Kidney (tissue), 14 donors: ENCODE results near the gene FBXL4. TPM values are rescaled to one million over a fixed set of nuclear protein-coding genes. Genes with fewer than 3 reads are reported as not detected.
A peak's percentile ranks its signal among the peaks of the same experiment; 100 is the strongest.

Experiments used
- DNase-seq, 5 donors: peaks; one replicate each; pipeline ENCODE4 v3.0.0-alpha.2; 2013 to 2020
- FAIRE-seq: peaks from 2 replicates; lab custom pipeline; 2012; peaks lifted over from hg19 to GRCh38; lab: Jason Lieb, UNC
- H3K27ac ChIP-seq, 2 donors: one replicate each; pipeline ENCODE4 v1.7.0; 2013; ENCODE audit warnings: low read depth in 2 of 2, low read length in 2 of 2, inconsistent platforms in 1 of 2
- H3K27me3 ChIP-seq: one replicate; pipeline ENCODE4 v1.7.1; 2013; ENCODE audit warnings: low read length, inconsistent platforms; ENCODE audit not compliant: control insufficient read depth, insufficient read depth
- H3K36me3 ChIP-seq, 3 donors: one replicate each; pipeline versions ENCODE4 v1.7.0 to v1.7.1; 2013; ENCODE audit warnings: low read length in 3 of 3, control low read depth in 1 of 3, inconsistent platforms in 1 of 3; ENCODE audit not compliant: insufficient read depth in 3 of 3, control insufficient read depth in 2 of 3
- H3K4me1 ChIP-seq, 3 donors: one replicate each; pipeline versions ENCODE4 v1.7.0 to v1.7.1; 2013; ENCODE audit warnings: low read length in 3 of 3, inconsistent platforms in 1 of 3, low read depth in 1 of 3; ENCODE audit not compliant: control insufficient read depth in 2 of 3, insufficient read depth in 2 of 3
- H3K4me3 ChIP-seq, 3 donors: one replicate each; pipeline versions ENCODE4 v1.7.0 to v1.8.1; 2013; ENCODE audit warnings: low read length in 3 of 3, control low read depth in 1 of 3, inconsistent platforms in 1 of 3
- H3K9ac ChIP-seq, 3 donors: one replicate each; pipeline versions ENCODE4 v1.7.0 to v1.7.1; 2013; ENCODE audit warnings: low read length in 3 of 3, control low read depth in 1 of 3, inconsistent platforms in 1 of 3
- H3K9me3 ChIP-seq, 3 donors: one replicate each; pipeline versions ENCODE4 v1.7.0 to v1.7.1; 2013; ENCODE audit warnings: low read length in 3 of 3, control low read depth in 1 of 3, inconsistent platforms in 1 of 3; ENCODE audit not compliant: control insufficient read depth in 2 of 3, insufficient read depth in 1 of 3
- CTCF ChIP-seq: IDR thresholded peaks from 3 replicates; pipeline ENCODE4 v1.5.1; 2012; ENCODE audit warnings: mild to moderate bottlenecking, moderate library complexity, borderline replicate concordance; ENCODE audit not compliant: insufficient read depth; ENCODE audit errors: extremely low read depth
- intact Hi-C: fragments of 100-400 bp; cut with DNase I; formaldehyde crosslinking; loops from one replicate; pipeline ENCODE4 v1.11.1; 2022
- polyA plus RNA-seq: library from polyadenylated mRNA; stranded (reverse); fragments of 350-450 nt; fragmentation: Illumina TruSeq; extraction: RNeasy Lipid Tissue Mini Kit (QIAGEN cat#74804); gene quantifications from one replicate; pipeline ENCODE4 v1.2.3, GENCODE V29; 2014; ENCODE audit warnings: low read depth, low replicate concordance; ENCODE audit not compliant: insufficient read depth
- total RNA-seq: library from RNA; stranded (reverse); fragmentation: NEBNext Ultra II Directional; extraction: Animal tissue kit (Norgen Biotek cat#: 25700); gene quantifications from one replicate; pipeline ENCODE4 v1.2.1, GENCODE V29; 2021
- donor health status: control.
- donor health status: control.
- donor health status: control.
- donor health status: control.
- donor health status: control.
- donor health status: DM: yes; HTN: yes; CAD: no.
- donor health status: Normal renal cell carcinoma (clear cell type).

The FBXL4 gene
- total and polyA plus RNA-seq, 2 donors from 2014 or later = 7.6 to 25.8 TPM

- Histone ChIP-seq H3K9ac (no peak overlapping the region), H3K27ac (no peak overlapping the region), H3K4me1 (peaks cover 0 to 7% (median 3%) of the 10 kb centered on the region in 3 donors), H3K4me3 (no peak overlapping the region), H3K36me3 (no peaks in the 10 kb centered on the region), H3K27me3 (no peaks in the 10 kb centered on the region), H3K9me3 (no peaks in the 10 kb centered on the region)
- no peak for FAIRE-seq
- TF ChIP-seq CTCF = no peak
- intact Hi-C loops = no loop called here
- no peak for DNase-seq
These were observed 33.1 kb upstream of the FBXL4 start for GRCh38 chr6:98980819-98981218.

GRCh38 chr6:98977671-98978292, 30.0 kb upstream of the FBXL4 start:
- peak in 1 of 5 donors; percentile 30 for DNase-seq
- Histone ChIP-seq H3K9me3 (no peaks in the 10 kb centered on the region), H3K27ac (no peak overlapping the region), H3K27me3 (no peaks in the 10 kb centered on the region), H3K4me3 (no peak overlapping the region), H3K4me1 (peaks cover 0 to 7% (median 3%) of the 10 kb centered on the region in 3 donors), H3K9ac (no peak overlapping the region), H3K36me3 (no peaks in the 10 kb centered on the region)
- intact Hi-C loops = no loop called here
- FAIRE-seq = no peak
- TF ChIP-seq CTCF = no peak

DNA sequence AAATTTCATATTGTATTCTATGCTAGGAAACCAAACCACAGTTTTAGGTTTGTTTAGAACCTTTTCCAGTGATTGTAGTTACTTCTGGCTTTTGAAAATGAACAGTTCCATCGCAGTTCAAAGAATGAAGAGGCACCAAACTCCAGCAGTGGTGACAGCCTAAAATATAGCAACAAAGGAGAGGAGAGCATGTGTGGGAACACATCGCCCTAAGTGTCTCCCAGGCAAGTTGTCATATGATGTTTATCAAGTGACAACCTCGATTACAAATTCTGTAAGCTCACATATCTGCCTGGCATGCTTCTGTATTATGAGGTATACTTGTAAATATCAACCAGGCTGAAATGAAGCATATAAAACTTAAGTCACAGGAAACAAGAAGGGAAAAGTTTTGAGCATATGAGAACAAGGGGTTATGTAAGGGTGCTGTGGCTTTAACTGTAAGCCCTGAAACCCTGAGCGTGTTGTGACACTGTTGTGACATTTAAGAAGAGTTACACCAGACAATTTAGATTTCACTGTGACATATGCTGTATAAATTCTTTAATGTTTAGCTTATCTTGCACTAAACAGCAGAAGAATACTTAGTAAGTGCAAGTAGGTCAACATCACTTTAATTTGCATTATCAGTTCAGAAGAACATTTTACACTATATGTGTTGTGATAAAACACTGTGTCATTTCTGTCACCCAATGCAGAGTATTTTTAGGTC, 29.1 kb upstream of the FBXL4 start:
- Histone ChIP-seq H3K27ac (no peak overlapping the region), H3K9me3 (no peaks in the 10 kb centered on the region), H3K4me1 (peaks cover 0 to 7% (median 3%) of the 10 kb centered on the region in 3 donors), H3K4me3 (no peak overlapping the region), H3K9ac (no peak overlapping the region), H3K36me3 (no peaks in the 10 kb centered on the region), H3K27me3 (no peaks in the 10 kb centered on the region)
- intact Hi-C loops = no loop called here
- DNase-seq (no peak), FAIRE-seq (no peak)
- no peak for TF ChIP-seq CTCF
